SK-N-SH (cell line): ENCODE measurements around the gene MIOS. TPM values are rescaled to one million over a fixed set of nuclear protein-coding genes. Genes with fewer than 3 reads are reported as not detected.

Source experiments
- CTCF ChIA-PET: fragments of 300-600, 350-600 bp; formaldehyde crosslinking; extraction: SDS; loops from one replicate; lab custom pipeline; 2021; lab: Yijun Ruan, JAX
- POLR2A ChIA-PET: fragments of 350-600 bp; sonication (Branson Sonifier 250); formaldehyde crosslinking; extraction: SDS; loops from one replicate; lab custom pipeline; 2020; ENCODE audit warnings: antibody characterized with exemption, inconsistent platforms; lab: Yijun Ruan, JAX
- DNase-seq: peaks from one replicate; pipeline ENCODE4 v3.0.0; 2012
- H2AFZ ChIP-seq: fragments of 200-600 bp; sonication (generic); 2 replicates; pipeline ENCODE4 v1.8.1; 2016; ENCODE audit warnings: antibody characterized with exemption, mild to moderate bottlenecking, low read depth
- H3F3A ChIP-seq: fragments of 200-600 bp; sonication (generic); replicated peaks from 2 replicates; pipeline ENCODE3; 2016; ENCODE audit warnings: antibody characterized with exemption, mild to moderate bottlenecking; ENCODE audit not compliant: insufficient read depth
- H3K27ac ChIP-seq, 2 experiments: fragments of 200-500 bp in 1 of 2; fragments of 200-600 bp in 1 of 2; sonication (Bioruptor generic) in 1 of 2; sonication (generic), shearing (Covaris generic) in 1 of 2; 2 replicates each; pipeline versions ENCODE4 v1.5.1 to v1.6.1; 2014 to 2016; ENCODE audit warnings: low read depth in 2 of 2, inconsistent platforms in 1 of 2, low read length in 1 of 2, mild to moderate bottlenecking in 1 of 2, mixed read lengths in 1 of 2
- H3K27me3 ChIP-seq: fragments of 200-600 bp; sonication (generic), shearing (Covaris generic); 2 replicates; pipeline ENCODE4 v1.6.1; 2016; ENCODE audit warnings: mixed run types; ENCODE audit not compliant: insufficient read depth
- H3K36me3 ChIP-seq, 2 experiments: fragments of 200-500 bp in 1 of 2; fragments of 200-600 bp in 1 of 2; sonication (Bioruptor generic) in 1 of 2; sonication (generic) in 1 of 2; replicated peaks in 1 of 2; 2 replicates each; pipeline versions ENCODE3 to v1.5.1; 2014 to 2016; ENCODE audit warnings: low read length in 1 of 2, mild to moderate bottlenecking in 1 of 2; ENCODE audit not compliant: insufficient read depth in 2 of 2, control insufficient read depth in 1 of 2
- H3K4me1 ChIP-seq, 2 experiments: fragments of 200-500 bp in 1 of 2; fragments of 200-600 bp in 1 of 2; sonication (Bioruptor generic) in 1 of 2; sonication (generic), shearing (Covaris generic) in 1 of 2; 2 replicates each; pipeline versions ENCODE4 v1.5.1 to v1.6.1; 2014 to 2016; ENCODE audit warnings: low read depth in 1 of 2, low read length in 1 of 2, mixed run types in 1 of 2; ENCODE audit not compliant: insufficient read depth in 2 of 2, control insufficient read depth in 1 of 2
- H3K4me2 ChIP-seq: fragments of 200-600 bp; sonication (generic), shearing (Covaris generic); 2 replicates; pipeline ENCODE4 v1.6.1; 2017; ENCODE audit warnings: mixed run types
- H3K4me3 ChIP-seq, 2 experiments: fragments of 200-500 bp in 1 of 2; fragments of 200-600 bp in 1 of 2; sonication (Bioruptor generic) in 1 of 2; sonication (generic), shearing (Covaris generic) in 1 of 2; 2 replicates each; pipeline versions ENCODE4 v1.5.1 to v1.8.1; 2014 to 2016; ENCODE audit warnings: low read depth in 2 of 2, inconsistent platforms in 1 of 2, low read length in 1 of 2, mild to moderate bottlenecking in 1 of 2, mixed read lengths in 1 of 2, moderate library complexity in 1 of 2
- H3K79me2 ChIP-seq: fragments of 200-600 bp; sonication (generic); 2 replicates; pipeline ENCODE4 v1.8.1; 2017; ENCODE audit warnings: mild to moderate bottlenecking; ENCODE audit not compliant: insufficient read depth
- H3K9ac ChIP-seq: fragments of 200-600 bp; sonication (generic); 2 replicates; pipeline ENCODE4 v1.6.1; 2017; ENCODE audit warnings: mixed run types
- H3K9me2 ChIP-seq: fragments of 200-600 bp; sonication (generic); 2 replicates; pipeline ENCODE4 v1.6.1; 2017; ENCODE audit warnings: mixed run types
- H3K9me3 ChIP-seq: fragments of 200-600 bp; sonication (generic); 2 replicates; pipeline ENCODE4 v1.6.1; 2017; ENCODE audit warnings: mixed run types, mild to moderate bottlenecking, moderate library complexity
- H4K20me1 ChIP-seq: fragments of 200-600 bp; sonication (generic); 2 replicates; pipeline ENCODE4 v1.6.1; 2017; ENCODE audit warnings: mild to moderate bottlenecking, mixed run types; ENCODE audit not compliant: insufficient read depth
- CHD2 ChIP-seq: fragments of 150-350 bp; IDR thresholded peaks from 2 replicates; pipeline ENCODE4 v1.6.1; 2018; ENCODE audit warnings: low read length; ENCODE audit not compliant: partially characterized antibody
- FOSL2 ChIP-seq: IDR thresholded peaks from 2 replicates; pipeline ENCODE4 v1.4.0; 2012; ENCODE audit warnings: low read depth, mild to moderate bottlenecking, moderate library complexity, borderline replicate concordance
- GATA2 ChIP-seq: sonication (generic); formaldehyde crosslinking; IDR thresholded peaks from 2 replicates; pipeline ENCODE4 v1.5.0; 2020; ENCODE audit warnings: mild to moderate bottlenecking, missing genetic modification reagents
- IRF3 ChIP-seq: fragments of 150-350 bp; IDR thresholded peaks from 2 replicates; pipeline ENCODE4 v1.6.1; 2016; ENCODE audit warnings: mild to moderate bottlenecking, low read depth, low read length
- JUND ChIP-seq: IDR thresholded peaks from 2 replicates; pipeline ENCODE4 v1.4.0; 2012
- RCOR1 ChIP-seq: fragments of 150-350 bp; IDR thresholded peaks from 2 replicates; pipeline ENCODE4 v1.6.1; 2017; ENCODE audit warnings: antibody characterized with exemption, low read length
- REST ChIP-seq: IDR thresholded peaks from 2 replicates; pipeline ENCODE4 v1.6.1; 2012; ENCODE audit warnings: mild to moderate bottlenecking, low read depth, low read length, moderate library complexity
- SIN3A ChIP-seq: IDR thresholded peaks from 2 replicates; pipeline ENCODE4 v1.6.1; 2012; ENCODE audit warnings: low read depth, mild to moderate bottlenecking, low read length, moderate library complexity, borderline replicate concordance
- SMC3 ChIP-seq: IDR thresholded peaks from 2 replicates; pipeline ENCODE4 v1.6.1; 2012; ENCODE audit warnings: low read depth, low read length, improper control_type of control experiment
- ZBTB33 ChIP-seq: IDR thresholded peaks from 2 replicates; pipeline ENCODE4 v1.4.0; 2012; ENCODE audit warnings: low read depth, borderline replicate concordance
- WGBS: methylation state at CpG from one replicate; pipeline ENCODE4 v1.1.6; 2017; ENCODE audit warnings: low lambda C conversion rate; 5-methylcytosine and 5-hydroxymethylcytosine counted together
- polyA plus RNA-seq, 3 experiments: library from polyadenylated mRNA; depleted of rRNA; stranded (reverse); fragments of >200 nt; gene quantifications; 2 replicates each; pipeline ENCODE4 v1.2.3, GENCODE V29; 2012

Gene MIOS
- polyA plus RNA-seq, 1 of the 3 experiments (the other 2 are of a cell fraction): 16.4 TPM

GRCh38 chr7:7628476-7628875 is 61.8 kb downstream of the MIOS start:
- WGBS: 19% methylated on average over 1 of the region's 1 CpG
- H2AFZ ChIP-seq: no peak overlapping the region
- H3K79me2 ChIP-seq: no peaks in the 10 kb centered on the region
- no peak overlapping the region; a peak in 1 of 4 replicates for H3K27ac ChIP-seq
- ChIA-PET CTCF (interaction anchor here (0.8 to 1.8 kb wide), 3 partner anchors 11 to 53 kb away, joined by 3 to 6 read pairs (median 3); no protein-coding TSS in a partner anchor), POLR2A (no interaction called here)
- no peaks in the 10 kb centered on the region for H3K9me2 ChIP-seq
- no peaks in the 10 kb centered on the region for H3K27me3 ChIP-seq
- no peaks in the 10 kb centered on the region for H4K20me1 ChIP-seq
- no peak for DNase-seq
- H3K4me1 ChIP-seq: no peaks in the 10 kb centered on the region; a peak in 1 of 4 replicates
- H3K4me2 ChIP-seq: no peak overlapping the region
- no peaks in the 10 kb centered on the region for H3K36me3 ChIP-seq
- no peak overlapping the region for H3K4me3 ChIP-seq
- no peaks in the 10 kb centered on the region for H3F3A ChIP-seq
- no peaks in the 10 kb centered on the region for H3K9me3 ChIP-seq
- TF ChIP-seq CHD2: no peak
- TF ChIP-seq GATA2 (CRISPR knock-in tag): peak; percentile 42; the same call in 1 of the 2 replicates
- TF ChIP-seq, all 33 proteins: peak for 1
- no peak overlapping the region for H3K9ac ChIP-seq

GRCh38 chr7:7630626-7631329 is 64.1 kb downstream of the MIOS start:
- Histone ChIP-seq H3K79me2 (no peaks in the 10 kb centered on the region), H3K4me2 (no peak overlapping the region), H3K9ac (no peak overlapping the region), H3K4me1 (no peaks in the 10 kb centered on the region), H3K27me3 (no peaks in the 10 kb centered on the region), H3K9me3 (no peaks in the 10 kb centered on the region), H4K20me1 (no peaks in the 10 kb centered on the region), H3K36me3 (peaks cover 0 to 8% of the 10 kb centered on the region in 2 experiments), H3K9me2 (no peaks in the 10 kb centered on the region), H3K27ac (no peak overlapping the region), H2AFZ (no peak overlapping the region), H3F3A (no peaks in the 10 kb centered on the region), H3K4me3 (no peak overlapping the region)
- 83% methylated on average over 1 of the region's 1 CpG for WGBS
- TF ChIP-seq JUND (no peak), REST (no peak), SIN3A (no peak), FOSL2 (no peak), RCOR1 (no peak), ZBTB33 (no peak), SMC3 (no peak), IRF3 (no peak)
- ChIA-PET CTCF (interaction anchor here (0.9 to 1.6 kb wide), 2 partner anchors 17 to 36 kb away, joined by 3 read pairs; no protein-coding TSS in a partner anchor), POLR2A (no interaction called here)
- DNase-seq: no peak
